NCI-H2196 treated with DMSO at 0.1 percent for 48 hours (cell line): Measurements from ENCODE around the gene STAMBPL1.
"Not testable (repeated sequence)": the region's sequence is repeated elsewhere in the genome, so short reads cannot be mapped to it uniquely, and the experiment has no call there.

Experiments
- DNase-seq: peaks from one replicate; lab custom pipeline; 2025; ENCODE audit not compliant: unreplicated experiment; lab: John Stamatoyannopoulos, UW

The STAMBPL1 gene

DNA sequence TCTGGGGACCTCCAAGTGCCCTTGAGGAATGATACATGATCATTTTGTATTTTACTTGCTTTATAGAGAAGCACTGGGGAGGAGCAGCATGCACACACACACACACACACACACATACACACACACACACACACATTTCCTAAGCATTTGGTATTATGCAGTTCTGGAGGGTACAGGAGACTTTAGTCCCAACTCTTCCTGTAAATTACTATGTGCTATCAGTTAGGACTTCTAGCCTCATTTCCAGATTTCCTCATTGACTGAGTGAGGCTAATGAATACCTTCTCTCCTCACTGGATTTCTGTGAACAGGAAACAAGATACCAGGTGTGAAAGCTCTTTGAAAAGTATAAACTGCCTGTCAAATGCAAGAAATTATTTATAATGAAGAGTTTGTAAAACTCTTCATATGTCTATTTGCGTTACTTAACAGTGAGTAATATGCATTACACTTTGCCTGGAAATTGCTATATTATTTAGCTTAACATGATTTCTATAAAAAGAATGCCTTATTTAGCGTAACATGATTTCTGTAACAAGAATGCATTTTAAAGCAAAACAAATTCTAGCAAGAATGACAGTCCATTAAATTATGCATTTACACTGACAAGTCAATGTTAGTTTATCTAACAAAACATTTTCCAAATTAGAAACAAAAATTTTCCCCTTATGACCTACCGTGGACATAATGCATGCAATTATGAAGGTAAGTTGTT is 38.3 kb downstream of the STAMBPL1 start:
- no peak for DNase-seq

DNA sequence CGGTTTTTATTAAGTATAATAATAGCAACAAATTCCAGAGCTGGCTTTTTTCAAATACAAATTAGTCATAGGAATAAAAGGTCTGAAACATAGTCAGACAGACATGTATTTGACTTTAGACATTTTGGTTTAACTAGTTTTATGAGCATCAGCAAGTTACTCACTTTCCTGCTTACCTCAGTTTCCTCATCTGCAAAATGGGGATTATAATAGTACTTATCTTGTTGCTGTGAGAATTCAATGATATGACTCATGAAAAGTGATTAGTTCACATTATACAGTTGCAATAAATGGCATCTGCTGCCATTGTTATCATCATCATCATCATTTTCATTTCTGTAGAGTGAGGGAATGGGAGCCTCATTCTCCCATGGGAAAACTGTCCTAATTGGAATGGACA is 39.0 kb downstream of the STAMBPL1 start:
- DNase-seq: no peak

- no peak for DNase-seq
These were observed 40.2 kb downstream of the STAMBPL1 start for GRCh38 chr10:88920198-88920597.

DNA sequence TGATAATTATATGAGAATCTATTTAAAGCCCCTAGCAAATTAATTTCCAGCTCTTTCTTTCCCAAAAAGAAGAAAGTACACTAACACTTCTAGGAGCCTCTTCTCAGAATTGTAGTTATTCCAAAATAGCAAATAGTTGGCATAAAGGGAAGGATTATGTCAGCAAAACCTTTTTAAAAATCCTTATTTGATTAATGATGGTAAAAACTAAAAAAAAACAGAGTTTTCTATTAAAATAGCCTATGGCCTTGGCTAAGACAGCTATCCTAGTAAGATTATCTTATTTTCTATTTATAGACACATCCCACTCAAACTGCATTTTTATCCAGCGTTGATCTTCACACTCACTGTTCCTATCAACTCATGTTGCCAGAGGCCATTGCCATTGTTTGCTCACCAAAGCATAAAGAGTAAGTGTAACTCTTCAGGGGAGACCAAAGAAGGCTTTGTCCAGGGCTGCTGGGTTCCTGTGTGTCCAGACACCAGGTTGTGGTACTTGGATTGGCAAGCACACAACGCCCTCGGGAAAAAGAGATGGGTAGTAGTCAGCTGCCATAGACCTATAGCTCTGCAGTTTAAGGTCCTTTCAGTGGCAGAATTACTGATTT is 41.0 kb downstream of the STAMBPL1 start:
- DNase-seq: no peak

GRCh38 chr10:88922041-88922440 is 42.0 kb downstream of the STAMBPL1 start:
- no peak for DNase-seq

- DNase-seq: no peak
These were observed 43.5 kb downstream of the STAMBPL1 start for GRCh38 chr10:88923520-88923919.

DNA sequence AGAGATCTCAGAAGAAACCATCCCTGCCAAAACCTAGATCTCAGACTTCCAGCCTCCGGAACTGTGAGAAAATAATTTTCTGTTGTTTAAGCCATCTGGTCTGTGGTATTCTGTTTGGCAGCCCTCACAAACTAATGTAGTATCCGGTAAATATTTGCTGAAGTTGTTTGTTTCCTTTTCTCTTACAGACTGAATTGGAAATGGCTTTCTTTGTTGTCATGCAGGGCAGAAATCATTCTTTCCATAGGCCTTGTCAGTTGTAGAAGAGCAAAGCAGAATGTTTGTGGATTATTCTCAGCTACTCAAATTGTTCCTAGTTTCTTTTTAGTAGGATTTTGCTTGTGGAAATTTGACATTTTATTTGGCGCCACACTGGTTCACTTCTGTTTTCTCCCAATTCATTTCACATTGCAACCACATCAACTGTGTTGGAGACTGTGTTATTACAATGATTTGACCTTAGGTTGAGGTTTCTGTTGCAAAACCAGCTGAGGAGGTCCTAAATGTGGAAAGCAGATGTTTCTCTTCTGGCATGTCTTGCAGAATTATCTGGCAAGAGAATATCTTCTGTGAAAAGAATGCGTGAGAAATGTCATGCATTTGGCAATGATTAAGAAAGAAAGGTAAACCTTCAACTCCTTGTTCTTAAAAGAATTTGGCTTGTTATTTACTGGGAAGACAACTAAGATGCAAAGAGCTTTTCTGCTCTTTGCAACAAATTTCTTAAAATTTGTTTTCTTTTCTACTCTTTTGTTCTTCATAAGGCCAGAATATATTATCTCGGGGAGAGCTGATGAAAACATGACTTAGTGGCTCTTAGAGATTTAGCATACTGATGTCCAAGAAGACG is 46.7 kb downstream of the STAMBPL1 start:
- DNase-seq: no peak

DNA sequence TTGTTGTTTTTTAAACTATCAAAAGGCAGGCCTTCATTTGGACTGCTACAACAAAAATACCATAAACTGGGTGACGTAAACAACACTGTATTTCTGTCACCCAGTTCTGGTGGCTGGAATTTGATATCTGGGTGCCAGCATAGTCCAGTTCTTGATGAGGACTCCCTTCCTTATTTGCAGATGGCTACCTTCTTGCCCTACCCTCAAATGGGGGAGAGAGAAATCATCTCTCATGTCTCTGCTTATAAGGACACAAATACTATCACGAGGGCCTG is 47.3 kb downstream of the STAMBPL1 start:
- no peak for DNase-seq

GRCh38 chr10:88928254-88928653 is 48.2 kb downstream of the STAMBPL1 start:
- DNase-seq: no peak

DNA sequence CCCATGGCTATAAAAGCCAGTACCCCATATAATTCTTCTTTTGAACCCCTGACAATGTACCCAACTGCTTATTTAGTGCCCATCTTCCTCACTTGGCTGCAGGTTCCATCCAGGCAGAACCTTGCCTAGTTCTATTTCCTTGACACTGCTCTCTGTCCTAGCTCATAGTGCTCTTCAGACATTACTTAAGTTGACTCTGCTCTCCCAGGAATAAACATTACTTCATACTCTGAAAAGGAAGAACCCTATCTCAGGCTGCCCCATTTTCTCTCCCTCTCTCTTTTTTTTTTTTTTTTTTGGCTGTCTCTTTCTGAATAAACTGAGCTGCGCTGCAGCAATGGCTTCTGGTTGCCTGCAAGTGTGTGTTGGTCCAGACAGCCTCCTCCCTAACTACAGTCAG is 51.5 kb downstream of the STAMBPL1 start:
- no peak for DNase-seq

GRCh38 chr10:88932029-88932428 is 52.0 kb downstream of the STAMBPL1 start:
- not testable (repeated sequence) for DNase-seq

- DNase-seq: peak; percentile 34
These were observed 52.7 kb downstream of the STAMBPL1 start for GRCh38 chr10:88932539-88933256.

GRCh38 chr10:88933564-88933963 is 53.5 kb downstream of the STAMBPL1 start:
- no peak for DNase-seq

GRCh38 chr10:88934900-88935672 is 55.0 kb downstream of the STAMBPL1 start:
- peak; percentile 60 for DNase-seq

GRCh38 chr10:88936656-88937055 is 56.6 kb downstream of the STAMBPL1 start:
- no peak for DNase-seq

DNA sequence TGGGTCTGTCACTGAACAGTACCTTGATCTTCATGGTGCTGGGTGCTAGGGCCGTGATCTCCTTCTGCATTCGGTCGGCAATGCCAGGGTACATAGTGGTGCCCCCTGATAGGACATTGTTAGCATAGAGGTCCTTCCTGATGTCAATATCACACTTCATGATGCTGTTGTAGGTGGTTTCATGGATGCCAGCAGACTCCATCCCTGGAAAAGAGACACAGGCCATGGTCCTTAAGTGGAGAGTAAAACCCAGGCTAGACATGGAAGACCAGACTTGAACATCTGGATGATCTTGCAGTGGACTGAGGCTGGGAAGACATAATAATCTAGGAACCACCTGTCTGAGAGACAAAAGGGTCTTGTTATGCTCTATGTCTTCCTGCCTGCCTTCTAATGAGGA is 58.0 kb downstream of the STAMBPL1 start:
- DNase-seq: no peak

DNA sequence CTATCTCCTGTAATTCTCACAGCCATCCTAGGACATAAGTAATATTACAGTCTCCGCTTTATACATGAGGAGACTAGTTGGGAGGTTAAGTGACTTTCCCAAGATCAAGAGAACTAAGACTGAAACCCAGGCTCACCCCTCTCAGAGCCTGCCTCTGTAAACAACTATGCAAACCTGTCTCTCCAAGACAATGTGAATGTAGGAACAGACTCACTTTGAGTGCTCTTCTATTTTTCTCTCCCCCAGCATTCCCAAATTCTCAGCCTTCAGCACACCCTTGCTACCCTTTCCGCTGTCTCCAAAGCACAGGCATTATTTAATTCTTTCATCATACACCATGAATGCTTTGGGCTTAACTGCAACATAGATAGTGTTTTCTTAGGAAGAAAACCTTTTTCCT is 58.9 kb downstream of the STAMBPL1 start:
- DNase-seq: no peak

DNA sequence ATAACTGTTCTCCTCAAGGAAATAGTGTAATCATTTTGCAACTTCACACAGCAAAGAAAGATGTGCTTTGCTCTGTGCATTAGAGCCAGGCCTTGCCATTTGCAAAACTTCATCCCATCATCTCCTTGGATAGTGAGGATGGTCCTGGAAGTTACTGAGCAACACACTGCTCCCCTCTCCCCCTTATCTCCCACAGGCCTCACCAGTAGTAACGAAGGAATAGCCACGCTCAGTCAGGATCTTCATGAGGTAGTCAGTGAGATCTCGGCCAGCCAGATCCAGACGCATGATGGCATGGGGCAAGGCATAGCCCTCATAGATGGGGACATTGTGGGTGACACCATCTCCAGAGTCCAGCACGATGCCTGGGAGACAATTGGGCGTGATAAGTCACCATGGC is 61.0 kb downstream of the STAMBPL1 start:
- no peak for DNase-seq

DNA sequence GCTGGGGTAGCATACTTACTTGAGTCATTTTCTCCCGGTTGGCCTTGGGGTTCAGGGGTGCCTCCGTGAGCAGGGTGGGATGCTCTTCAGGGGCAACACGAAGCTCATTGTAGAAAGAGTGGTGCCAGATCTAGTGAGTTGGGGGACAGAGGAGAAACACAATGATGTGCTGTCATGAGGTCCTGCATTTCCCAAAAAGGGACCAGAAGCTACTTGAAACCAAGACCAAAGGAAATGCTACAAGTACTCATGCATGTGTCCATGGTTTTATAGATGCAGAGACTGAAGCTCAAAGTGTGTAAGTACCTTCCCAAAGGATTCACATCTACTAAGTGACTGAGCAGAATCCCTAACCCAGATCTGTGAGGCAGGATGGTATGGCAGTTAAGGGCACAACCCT is 63.7 kb downstream of the STAMBPL1 start:
- no peak for DNase-seq

DNA sequence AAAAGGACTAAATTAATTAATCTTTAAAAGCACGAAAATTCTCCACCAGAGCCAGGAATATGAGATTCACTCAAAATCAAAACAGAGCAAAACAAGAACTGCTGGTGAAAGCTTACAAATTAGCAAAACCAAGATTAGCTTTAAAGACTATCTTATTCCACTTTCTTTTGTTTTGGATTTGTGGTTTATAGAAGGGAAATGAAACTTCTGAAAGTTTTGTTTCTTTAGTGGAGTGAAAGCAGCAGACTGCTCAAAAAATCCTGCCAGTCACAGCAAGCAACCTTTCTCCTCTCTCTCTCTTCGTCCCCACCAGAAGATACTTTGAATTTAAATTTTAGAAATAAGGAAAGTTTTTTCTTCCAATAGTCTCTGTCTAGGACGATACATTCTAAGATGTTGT is 64.8 kb downstream of the STAMBPL1 start:
- no peak for DNase-seq

GRCh38 chr10:88946200-88946599 is 66.2 kb downstream of the STAMBPL1 start:
- no peak for DNase-seq
